HepG2 (cell line): ENCODE results near the gene NTMT2. TPM values are rescaled to one million over a fixed set of nuclear protein-coding genes. Genes with fewer than 3 reads are reported as not detected.

Source experiments
- ATAC-seq: fragments of 200-7000 bp; cut with Tn5 transposase; 3 replicates; pipeline ENCODE4 v1.9.1; 2020; ENCODE audit warnings: mild to moderate bottlenecking, moderate library complexity
- BruUV-seq: library from RNA; stranded (reverse); fragments of 400-500 nt; replicated peaks from 2 replicates; lab custom pipeline; 2021; lab: Mats Ljungman, UMichigan
- CTCF ChIA-PET: fragments of 300-600 bp; formaldehyde crosslinking; extraction: SDS; loops from one replicate; lab custom pipeline; 2021; ENCODE audit warnings: low total read pairs, inconsistent platforms, low intra/inter-chr PET ratio; lab: Yijun Ruan, JAX
- POLR2A ChIA-PET: fragments of 350-600 bp; sonication (Branson Sonifier 250); formaldehyde crosslinking; loops from one replicate; lab custom pipeline; 2020; ENCODE audit warnings: antibody characterized with exemption, inconsistent platforms; lab: Yijun Ruan, JAX
- DNase-seq: peaks from one replicate; pipeline ENCODE4 v3.0.0-alpha.2; 2015; ENCODE audit warnings: low spot score
- FAIRE-seq: peaks from 3 replicates; lab custom pipeline; 2011; peaks lifted over from hg19 to GRCh38; lab: Jason Lieb, UNC
- H2AFZ ChIP-seq: one replicate; pipeline ENCODE4 v1.6.1; 2011; ENCODE audit warnings: low read length, inconsistent platforms
- H3K27ac ChIP-seq: fragments of 300-600 bp; 3 replicates; pipeline ENCODE4 v1.8.0; 2011; ENCODE audit warnings: mixed run types, mild to moderate bottlenecking, mixed read lengths, low read length, inconsistent platforms; ENCODE audit not compliant: insufficient read depth; ENCODE audit errors: extremely low read length
- H3K27me3 ChIP-seq, 2 experiments: fragments of 200-600 bp in 1 of 2; 2 replicates in 1 of 2; 3 replicates in 1 of 2; pipeline versions ENCODE4 v1.6.0 to v1.8.0; 2011; ENCODE audit warnings: low read length in 2 of 2, mild to moderate bottlenecking in 2 of 2, moderate library complexity in 2 of 2, inconsistent platforms in 1 of 2; ENCODE audit not compliant: insufficient read depth in 2 of 2, control insufficient read depth in 1 of 2
- H3K36me3 ChIP-seq, 2 experiments: fragments of 200-600 bp in 1 of 2; replicated peaks in 1 of 2; 2 replicates in 1 of 2; 3 replicates in 1 of 2; pipeline versions ENCODE4 v1.5.1 to v1.8.0; 2011; ENCODE audit warnings: low read length in 2 of 2, inconsistent platforms in 1 of 2; ENCODE audit not compliant: insufficient read depth in 2 of 2, control insufficient read depth in 1 of 2
- H3K4me1 ChIP-seq: 2 replicates; pipeline ENCODE4 v1.5.1; 2012; ENCODE audit warnings: low read length, inconsistent platforms; ENCODE audit not compliant: insufficient read depth
- H3K4me2 ChIP-seq: 2 replicates; pipeline ENCODE4 v1.6.0; 2011; ENCODE audit warnings: low read depth, low read length, inconsistent platforms
- H3K4me3 ChIP-seq, 3 experiments: fragments of 200-600 bp in 1 of 3; sonication (generic), shearing (Covaris generic) in 1 of 3; replicated peaks in 1 of 3; 2 replicates each; pipeline ENCODE4 v1.5.1; 2011 to 2016; ENCODE audit warnings: low read length in 3 of 3, inconsistent platforms in 2 of 3, low read depth in 2 of 3, mild to moderate bottlenecking in 2 of 3, control low read depth in 1 of 3, mixed read lengths in 1 of 3; ENCODE audit not compliant: insufficient read depth in 1 of 3
- H3K79me2 ChIP-seq: one replicate; pipeline ENCODE4 v1.6.1; 2011; ENCODE audit warnings: low read length, inconsistent platforms; ENCODE audit not compliant: insufficient read depth
- H3K9ac ChIP-seq: 2 replicates; pipeline ENCODE4 v1.6.0; 2011; ENCODE audit warnings: mild to moderate bottlenecking, low read depth, low read length, inconsistent platforms; ENCODE audit not compliant: insufficient read depth
- H3K9me3 ChIP-seq: 2 replicates; pipeline ENCODE4 v1.5.1; 2012; ENCODE audit warnings: mild to moderate bottlenecking, low read length
- H4K20me1 ChIP-seq: 2 replicates; pipeline ENCODE4 v1.6.0; 2011; ENCODE audit warnings: inconsistent platforms, mild to moderate bottlenecking, low read length, moderate library complexity; ENCODE audit not compliant: insufficient read depth
- MAFF ChIP-seq: IDR thresholded peaks from 2 replicates; pipeline ENCODE4 v1.6.1; 2011; ENCODE audit warnings: low read depth, low read length, improper control_type of control experiment
- MAFK ChIP-seq, 2 experiments: IDR thresholded peaks in 1 of 2; conservative IDR thresholded peaks in 1 of 2; 2 replicates each; pipeline ENCODE4 v1.6.1; 2011; ENCODE audit warnings: improper control_type of control experiment in 2 of 2, low read length in 2 of 2
- ZNF292 ChIP-seq: sonication (generic); formaldehyde crosslinking; IDR thresholded peaks from 2 replicates; pipeline ENCODE4 v1.8.1; 2022; ENCODE audit warnings: mild to moderate bottlenecking, low read depth, missing genetic modification reagents, borderline replicate concordance
- ZNF335 ChIP-seq: sonication (generic); formaldehyde crosslinking; IDR thresholded peaks from 2 replicates; pipeline ENCODE4 v1.4.0; 2020; ENCODE audit warnings: missing genetic modification reagents
- WGBS: methylation state at CpG from one replicate; pipeline ENCODE4 v1.1.6; 2017; ENCODE audit warnings: low lambda C conversion rate; 5-methylcytosine and 5-hydroxymethylcytosine counted together
- in situ Hi-C: cut with HindIII; loops from 2 replicates; pipeline ENCODE4 v1.10.0; 2017; ENCODE audit warnings: low pct_unique_long_range_greater_than_20kb; ENCODE audit not compliant: extremely low pct_ligation_motif_present
- intact Hi-C: fragments of 100-400 bp; cut with micrococcal nuclease; formaldehyde crosslinking; loops from one replicate; pipeline ENCODE4 v1.10.0; 2022; ENCODE audit not compliant: unreplicated experiment
- polyA plus RNA-seq, 8 experiments: library from polyadenylated mRNA; depleted of rRNA in 3 of 8; stranded (reverse) in 7 of 8; unstranded in 1 of 8; fragments of >200 nt; fragmentation: Illumina TruSeq in 4 of 8; extraction: Trizol in 4 of 8; gene quantifications; 2 replicates each; pipeline versions ENCODE4 v1.2.1 to v1.2.3, GENCODE V29; 2011 to 2016; ENCODE audit warnings: low read depth in 4 of 8, missing spikeins in 1 of 8, mixed read lengths in 1 of 8; ENCODE audit not compliant: insufficient read depth in 1 of 8
- total RNA-seq, 5 experiments: library from RNA; depleted of rRNA; stranded (reverse); fragments of >200 nt; fragmentation: Illumina TruSeq; extraction: Trizol; gene quantifications; 2 replicates each; pipeline ENCODE4 v1.2.3, GENCODE V29; 2016; ENCODE audit warnings: low read depth in 1 of 5

NTMT2 gene
- total and polyA plus RNA-seq, 2 of the 13 experiments (the other 11 are each of a cell fraction or from before 2014, with no cell fraction given) = not detected

GRCh38 chr1:170153417-170153816 is 7.7 kb downstream of the NTMT2 start:
- no peak overlapping the region for H2AFZ ChIP-seq
- H3K27me3 ChIP-seq = no peaks in the 10 kb centered on the region
- FAIRE-seq = no peak
- ATAC-seq = no peak
- CTCF ChIA-PET = no interaction called here
- 5% methylated on average over 1 of the region's 1 CpG for WGBS
- no peak for DNase-seq
- TF ChIP-seq MAFK (conservative IDR thresholded peaks at IDR 0.05 in 1 of 2, IDR thresholded peaks at IDR 0.05 in 1 of 2; ENCODE audit: low read length in 2 of 2) = peak; percentile 32 to 75; a peak in 3 of 4 replicates
- TF ChIP-seq ZNF335 (CRISPR knock-in tag) = no peak
- TF ChIP-seq MAFF = peak; percentile 48
- no peak overlapping the region for H3K27ac ChIP-seq
- no peaks in the 10 kb centered on the region for H3K36me3 ChIP-seq
- no peaks in the 10 kb centered on the region for H3K79me2 ChIP-seq
- no peak overlapping the region for H3K4me2 ChIP-seq
- H3K9me3 ChIP-seq = no peaks in the 10 kb centered on the region
- intact Hi-C loops (no loop called here), in situ Hi-C loops (no loop called here)
- no peaks in the 10 kb centered on the region for H4K20me1 ChIP-seq
- no peak overlapping the region for H3K9ac ChIP-seq
- no peak overlapping the region for H3K4me3 ChIP-seq
- H3K4me1 ChIP-seq = no peaks in the 10 kb centered on the region
- no TSS peak for BruUV-seq
- POLR2A ChIA-PET = no interaction called here

GRCh38 chr1:170155055-170155454 is 9.3 kb downstream of the NTMT2 start:
- BruUV-seq = no TSS peak
- no peak for TF ChIP-seq ZNF292
- Histone ChIP-seq H3K9ac (no peak overlapping the region), H3K4me1 (no peaks in the 10 kb centered on the region), H3K4me2 (no peak overlapping the region), H2AFZ (no peak overlapping the region), H4K20me1 (no peaks in the 10 kb centered on the region), H3K4me3 (no peak overlapping the region), H3K27me3 (no peaks in the 10 kb centered on the region), H3K36me3 (no peaks in the 10 kb centered on the region), H3K27ac (no peak overlapping the region), H3K9me3 (no peaks in the 10 kb centered on the region), H3K79me2 (no peaks in the 10 kb centered on the region)
- in situ Hi-C loops (no loop called here), intact Hi-C loops (no loop called here)
- CTCF ChIA-PET = no interaction called here
- no peak for DNase-seq
- POLR2A ChIA-PET = no interaction called here
- FAIRE-seq = no peak
- 0% methylated on average over 1 of the region's 1 CpG for WGBS
- no peak for ATAC-seq
